GM12878 (cell line): ENCODE data around the gene GPBP1. TPM values are rescaled to one million over a fixed set of nuclear protein-coding genes. Genes with fewer than 3 reads are reported as not detected.

Experiments
- ATAC-seq: fragments of 200-7000 bp; cut with Tn5 transposase; 3 replicates; pipeline ENCODE4 v1.9.1; 2020; ENCODE audit warnings: mild to moderate bottlenecking, moderate library complexity
- BruUV-seq: library from RNA; stranded (reverse); fragments of 400-500 nt; replicated peaks from 2 replicates; lab custom pipeline; 2021; lab: Mats Ljungman, UMichigan
- CTCF ChIA-PET: fragments of 300-600 bp; sonication (Branson Sonifier 250); formaldehyde crosslinking; extraction: SDS; loops from one replicate; lab custom pipeline; 2021; ENCODE audit warnings: inconsistent platforms; lab: Yijun Ruan, JAX
- POLR2A ChIA-PET: fragments of 350-600 bp; formaldehyde crosslinking; extraction: SDS; loops from one replicate; lab custom pipeline; 2021; ENCODE audit warnings: inconsistent platforms; lab: Charles Lee
- RAD21 ChIA-PET: fragments of 300-600 bp; sonication (Branson Sonifier 250); formaldehyde crosslinking; loops from one replicate; lab custom pipeline; 2023; ENCODE audit warnings: antibody characterized with exemption; ENCODE audit not compliant: unreplicated experiment; lab: Charles Lee
- SMC1A ChIA-PET: fragments of 300-600 bp; sonication (Branson Sonifier 250); formaldehyde crosslinking; loops from one replicate; lab custom pipeline; 2023; ENCODE audit not compliant: unreplicated experiment, uncharacterized antibody; lab: Charles Lee
- DNase-seq: peaks from one replicate; pipeline ENCODE4 v3.0.0-alpha.2; 2011; ENCODE audit warnings: low read depth, low spot score
- FAIRE-seq: peaks from 3 replicates; lab custom pipeline; 2011; peaks lifted over from hg19 to GRCh38; lab: Jason Lieb, UNC
- H2AFZ ChIP-seq: 2 replicates; pipeline ENCODE4 v1.6.0; 2011; ENCODE audit warnings: low read depth, low read length, control low read depth; ENCODE audit not compliant: control insufficient read depth
- H3K27ac ChIP-seq: 2 replicates; pipeline ENCODE4 v1.5.1; 2011; ENCODE audit warnings: control low read depth; ENCODE audit not compliant: control insufficient read depth, insufficient read depth
- H3K27me3 ChIP-seq, 2 experiments: replicated peaks in 1 of 2; 2 replicates each; pipeline versions ENCODE4 v1.6.0 to v1.6.1; 2011; ENCODE audit warnings: low read length in 1 of 2; ENCODE audit not compliant: control insufficient read depth in 2 of 2, insufficient read depth in 2 of 2
- H3K36me3 ChIP-seq, 2 experiments: 2 replicates each; pipeline ENCODE4 v1.5.1; 2011; ENCODE audit warnings: low read length in 1 of 2; ENCODE audit not compliant: control insufficient read depth in 2 of 2, insufficient read depth in 2 of 2
- H3K4me1 ChIP-seq: 2 replicates; pipeline ENCODE4 v1.6.1; 2011; ENCODE audit warnings: mild to moderate bottlenecking, low read length, moderate library complexity, mixed read lengths; ENCODE audit not compliant: control insufficient read depth, insufficient read depth
- H3K4me2 ChIP-seq: 2 replicates; pipeline ENCODE4 v1.6.0; 2011; ENCODE audit warnings: control low read depth; ENCODE audit not compliant: control insufficient read depth, insufficient read depth
- H3K4me3 ChIP-seq: fragments of 200-600 bp; sonication (generic); 2 replicates; pipeline ENCODE4 v1.5.1; 2016
- H3K79me2 ChIP-seq: 2 replicates; pipeline ENCODE4 v1.6.0; 2011; ENCODE audit warnings: low read length; ENCODE audit not compliant: control insufficient read depth, insufficient read depth
- H3K9ac ChIP-seq: 2 replicates; pipeline ENCODE4 v1.8.0; 2011; ENCODE audit warnings: low read length, control low read depth, mixed read lengths; ENCODE audit not compliant: control insufficient read depth, insufficient read depth
- H3K9me3 ChIP-seq: replicated peaks from 3 replicates; pipeline ENCODE4 v1.5.1; 2011; ENCODE audit warnings: mild to moderate bottlenecking, low read length; ENCODE audit not compliant: control insufficient read depth, insufficient read depth
- H4K20me1 ChIP-seq: 2 replicates; pipeline ENCODE4 v1.6.0; 2011; ENCODE audit not compliant: control insufficient read depth, insufficient read depth
- BCL11A ChIP-seq: IDR thresholded peaks from 2 replicates; pipeline ENCODE4 v1.6.1; 2011; ENCODE audit warnings: low read depth, low read length
- CREB1 ChIP-seq: IDR thresholded peaks from 2 replicates; pipeline ENCODE4 v1.6.1; 2012; ENCODE audit warnings: low read depth, mild to moderate bottlenecking, inconsistent platforms
- CREM ChIP-seq: IDR thresholded peaks from 2 replicates; pipeline ENCODE4 v1.6.1; 2014; ENCODE audit warnings: antibody characterized with exemption, low read depth
- ELK1 ChIP-seq: IDR thresholded peaks from 2 replicates; pipeline ENCODE4 v1.6.1; 2012; ENCODE audit warnings: low read depth, low read length, improper control_type of control experiment
- ESRRA ChIP-seq: IDR thresholded peaks from 2 replicates; pipeline ENCODE4 v1.6.1; 2012; ENCODE audit warnings: mild to moderate bottlenecking, low read length, improper control_type of control experiment
- IRF5 ChIP-seq: fragments of 450-650 bp; IDR thresholded peaks from 2 replicates; pipeline ENCODE4 v1.6.1; 2017; ENCODE audit warnings: borderline replicate concordance
- KDM1A ChIP-seq: fragments of 200-600 bp; sonication (generic); IDR thresholded peaks from 2 replicates; pipeline ENCODE4 v1.6.1; 2016; ENCODE audit warnings: borderline replicate concordance
- KLF5 ChIP-seq: fragments of 450-650 bp; IDR thresholded peaks from 2 replicates; pipeline ENCODE4 v1.6.1; 2014; ENCODE audit warnings: mild to moderate bottlenecking; ENCODE audit not compliant: partially characterized antibody
- MXI1 ChIP-seq: fragments of 150-350 bp; IDR thresholded peaks from 2 replicates; pipeline ENCODE4 v1.6.1; 2011; ENCODE audit warnings: low read depth, mild to moderate bottlenecking, inconsistent platforms, low read length, improper control_type of control experiment
- MYB ChIP-seq: fragments of 150-350 bp; IDR thresholded peaks from 2 replicates; pipeline ENCODE4 v1.6.1; 2014; ENCODE audit warnings: mild to moderate bottlenecking, low read depth, low read length, borderline replicate concordance
- NKRF ChIP-seq: fragments of 450-650 bp; conservative IDR thresholded peaks from 2 replicates; pipeline ENCODE4 v1.6.1; 2017; ENCODE audit warnings: mild to moderate bottlenecking, moderate library complexity
- NR2C2 ChIP-seq: IDR thresholded peaks from 2 replicates; pipeline ENCODE4 v1.6.1; 2011; ENCODE audit warnings: borderline replicate concordance, low read depth; ENCODE audit not compliant: control insufficient read depth, insufficient read length
- PAX8 ChIP-seq: fragments of 450-650 bp; IDR thresholded peaks from 2 replicates; pipeline ENCODE4 v1.6.1; 2017; ENCODE audit warnings: mild to moderate bottlenecking, moderate library complexity
- POU2F2 ChIP-seq: IDR thresholded peaks from 3 replicates; pipeline ENCODE4 v1.6.1; 2011; ENCODE audit warnings: low read depth, mild to moderate bottlenecking, low read length, borderline replicate concordance
- RFX5 ChIP-seq: IDR thresholded peaks from 2 replicates; pipeline ENCODE4 v1.6.1; 2011; ENCODE audit warnings: low read depth, low read length, improper control_type of control experiment
- WRNIP1 ChIP-seq: IDR thresholded peaks from 2 replicates; pipeline ENCODE4 v1.6.1; 2011; ENCODE audit warnings: low read depth, low read length, improper control_type of control experiment, borderline replicate concordance
- ZNF687 ChIP-seq: fragments of 450-650 bp; IDR thresholded peaks from 2 replicates; pipeline ENCODE4 v1.6.1; 2017; ENCODE audit warnings: mild to moderate bottlenecking, moderate library complexity
- WGBS: methylation state at CpG from one replicate; pipeline ENCODE4 v1.1.6; 2016; ENCODE audit warnings: low lambda C conversion rate; ENCODE audit not compliant: insufficient replicate concordance, insufficient coverage; ENCODE audit errors: missing lambda C conversion rate; 5-methylcytosine and 5-hydroxymethylcytosine counted together
- in situ Hi-C: fragments of 300-500 bp; cut with MboI; formaldehyde crosslinking; loops from 9 replicates; pipeline ENCODE4 v1.14.3; 2018; ENCODE audit warnings: mixed read lengths
- intact Hi-C: fragments of 100-400 bp; cut with micrococcal nuclease; formaldehyde crosslinking; loops from one replicate; pipeline ENCODE4 v1.14.2; 2022; ENCODE audit not compliant: unreplicated experiment
- polyA plus RNA-seq, 11 experiments: library from polyadenylated mRNA; depleted of rRNA in 4 of 11; unstranded in 6 of 11; stranded (reverse) in 5 of 11; fragments of >200 nt; fragmentation: Nextera tagmentation in 4 of 11; fragmentation: Illumina TruSeq in 1 of 11; extraction: Ambion mirVana in 4 of 11; extraction: Trizol in 1 of 11; gene quantifications; 1 replicate in 1 of 11; 2 replicates in 10 of 11; pipeline versions ENCODE4 v1.2.1 to v1.2.3, GENCODE V29; 2011 to 2016; ENCODE audit warnings: inconsistent platforms in 2 of 11, missing spikeins in 2 of 11, low read depth in 1 of 11
- total RNA-seq, 4 experiments: library from RNA; depleted of rRNA in 3 of 4; stranded (reverse); fragments of >200 nt in 3 of 4; fragmentation: Illumina TruSeq in 1 of 4; extraction: Trizol in 1 of 4; gene quantifications; 2 replicates each; pipeline versions ENCODE4 v1.2.1 to v1.2.3, GENCODE V29; 2013 to 2021

Gene GPBP1
- total and polyA plus RNA-seq, 10 of the 15 experiments (the other 5 are each of a cell fraction or from before 2014, with no cell fraction given), result 27.0 to 96.2 (median 55.4) TPM

- ChIA-PET RAD21 (interaction anchor here (1.1 kb wide), 1 partner anchor 23 kb away, joined by 5 read pairs; no protein-coding TSS in a partner anchor), SMC1A (interaction anchor here (1.2 to 1.9 kb wide), 6 partner anchors 11 to 35 kb away, joined by 3 to 7 read pairs (median 5); no protein-coding TSS in a partner anchor), CTCF (interaction anchor here (0.5 to 2.1 kb wide), 5 partner anchors 11 to 1834 kb away, joined by 3 to 10 read pairs (median 4); no protein-coding TSS in a partner anchor), POLR2A (interaction anchor here (1.2 kb wide), 1 partner anchor 369 kb away, joined by 3 read pairs; no protein-coding TSS in a partner anchor)
- in situ Hi-C loops, result no loop called here
- Histone ChIP-seq H3K79me2 (peaks cover 89% of the 10 kb centered on the region), H3K9me3 (no peaks in the 10 kb centered on the region; the same call in 2 of the 3 replicates), H3K4me1 (peaks cover 3% of the 10 kb centered on the region; the same call in 1 of the 2 replicates), H3K27me3 (no peaks in the 10 kb centered on the region), H3K9ac (no peak overlapping the region), H3K4me2 (no peak overlapping the region), H3K27ac (no peak overlapping the region), H3K36me3 (peaks cover 5 to 6% of the 10 kb centered on the region in 2 experiments; a peak in 3 of 4 replicates), H2AFZ (no peak overlapping the region), H4K20me1 (peaks cover 2% of the 10 kb centered on the region), H3K4me3 (no peak overlapping the region)
- intact Hi-C loops, result no loop called here
- TF ChIP-seq ELK1 (no peak), CREB1 (no peak), IRF5 (no peak), RFX5 (no peak), POU2F2 (no peak), ZNF687 (no peak), PAX8 (no peak), ESRRA (no peak), CREM (no peak), KLF5 (no peak), WRNIP1 (no peak), MYB (no peak), KDM1A (no peak), BCL11A (no peak), MXI1 (no peak), NKRF (no peak), NR2C2 (no peak)
- FAIRE-seq (no peak), ATAC-seq (no peak), DNase-seq (no peak)
- 100% methylated on average over 1 of the region's 1 CpG for WGBS
- no TSS peak for BruUV-seq
These were observed 29.0 kb downstream of the GPBP1 start for GRCh38 chr5:57202811-57203210.
